ELR (cell line): ENCODE measurements around the gene RNF133.

Experiments
- DNase-seq: peaks from one replicate; pipeline ENCODE4 v3.0.0-alpha.2; 2015; ENCODE audit warnings: low read depth

The RNF133 gene

GRCh38 chr7:122699017-122699416 lies at the start of gene RNF133:
TSS of gene RNF133 (minus strand) at chr7:122699117. CDS start at chr7:122698918, 199 bp downstream.
- no peak for DNase-seq

GRCh38 chr7:122748195-122748594 lies 49.3 kb upstream of the RNF133 start:
- DNase-seq: no peak

DNA sequence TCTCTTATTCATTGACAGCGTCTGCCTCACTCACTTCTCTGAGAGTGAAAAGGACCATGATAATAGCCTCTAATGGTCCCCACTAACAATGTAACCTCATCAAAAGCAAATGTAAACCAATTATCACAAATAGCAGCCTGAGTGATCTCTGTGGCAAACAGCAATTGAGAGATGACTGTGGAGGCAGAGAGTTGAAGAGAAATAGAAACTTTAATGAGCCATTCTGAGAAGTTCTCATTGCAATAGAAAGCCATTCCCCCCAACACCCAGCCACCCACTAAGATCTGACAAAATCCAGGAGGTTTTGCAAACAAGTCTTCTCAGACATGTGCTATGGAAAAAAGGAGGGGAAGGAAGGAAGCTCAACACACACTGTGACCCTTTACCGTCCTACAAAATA lies 48.0 kb upstream of the RNF133 start:
- DNase-seq: no peak

DNA sequence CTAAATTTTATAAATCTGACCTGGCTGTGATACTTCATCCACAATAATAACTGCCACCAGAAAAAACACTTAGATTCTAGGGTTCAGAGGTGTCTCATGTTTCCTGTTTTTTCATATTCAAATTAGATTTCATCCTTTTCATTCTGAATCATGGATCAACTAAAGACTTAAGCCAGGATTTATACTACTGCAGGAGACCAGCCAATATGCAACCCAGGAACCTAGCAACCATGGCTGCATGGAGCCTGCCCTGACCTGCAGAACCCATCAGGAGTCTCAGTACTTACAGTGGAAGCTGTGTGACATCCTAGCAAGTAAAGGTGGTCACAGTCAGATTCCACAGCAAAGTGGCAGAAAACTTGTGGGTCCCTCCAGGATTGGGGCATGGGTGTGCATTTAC lies 44.3 kb upstream of the RNF133 start:
- DNase-seq: no peak

DNA sequence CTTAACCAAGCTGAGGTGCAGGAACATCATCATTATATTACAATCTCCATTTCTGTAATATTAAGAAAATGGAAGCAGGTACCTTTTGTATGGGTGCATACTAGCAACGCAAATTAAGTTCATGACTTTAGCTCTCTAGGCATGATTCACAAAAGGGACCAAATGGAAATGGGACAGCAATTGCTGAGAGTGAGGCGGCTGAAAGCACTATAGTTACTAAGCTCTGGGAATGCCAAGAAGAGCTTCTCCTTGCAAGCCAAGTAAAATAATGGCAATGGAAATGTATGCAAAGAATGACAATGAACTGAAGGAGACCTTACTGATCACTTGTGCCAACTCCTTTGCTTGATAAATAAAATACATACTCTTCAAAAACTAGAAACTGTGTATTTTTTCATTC lies 40.0 kb upstream of the RNF133 start:
- no peak for DNase-seq

DNA sequence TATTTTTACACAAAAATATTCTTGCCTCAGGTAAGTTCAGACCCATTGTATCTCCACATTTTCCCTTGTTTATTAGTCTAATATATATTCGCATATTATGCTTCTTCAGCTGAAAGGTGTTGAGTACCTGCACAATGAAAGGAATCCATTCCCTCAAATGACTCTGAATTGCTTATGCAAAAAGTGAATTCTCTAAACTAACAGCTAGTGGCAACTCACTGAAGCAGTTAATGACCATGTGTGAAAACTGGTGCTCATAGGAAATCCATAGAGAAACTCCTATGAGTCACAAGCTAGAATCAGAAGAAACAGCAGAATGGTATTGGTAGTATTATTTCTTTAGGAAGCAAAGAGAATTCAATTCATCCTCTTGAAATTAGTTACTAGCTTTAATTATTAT lies 37.3 kb upstream of the RNF133 start:
- DNase-seq: no peak

DNA sequence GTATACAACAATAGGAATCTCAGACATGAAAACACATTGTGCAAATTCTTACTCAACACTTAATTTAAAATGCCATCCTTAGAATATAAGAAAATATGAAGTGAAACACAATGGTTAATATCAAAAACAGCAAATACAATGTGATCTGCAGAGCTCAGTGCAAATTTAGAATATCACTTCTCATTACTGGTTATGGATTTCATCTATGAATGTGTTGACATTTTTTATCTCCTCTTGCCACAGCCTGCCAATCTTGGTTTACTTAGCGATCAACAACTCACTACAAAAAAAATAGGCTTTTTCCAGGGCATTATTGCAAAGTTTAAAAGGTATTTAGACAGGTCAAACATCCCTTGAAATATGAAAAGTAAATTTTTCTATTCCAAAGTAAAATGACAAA lies 28.8 kb upstream of the RNF133 start:
- DNase-seq: no peak

DNA sequence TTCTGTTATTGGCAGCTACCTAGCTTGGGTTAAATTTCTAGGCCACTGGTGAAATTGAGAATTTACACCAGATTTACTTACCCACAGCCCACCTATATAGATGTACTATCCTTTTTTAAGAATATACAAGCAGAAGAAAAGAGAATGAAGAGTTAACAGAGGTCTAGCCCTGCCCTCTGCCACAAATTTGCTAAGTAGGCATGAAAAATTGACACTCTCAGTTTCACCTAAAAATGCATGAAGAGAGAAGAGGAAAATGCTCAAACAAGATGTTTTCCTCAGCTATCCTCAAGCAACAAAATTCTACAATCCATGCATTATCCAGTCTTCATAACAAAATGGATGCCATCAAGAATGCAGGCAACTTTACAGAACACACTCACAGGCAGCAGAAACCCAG lies 28.4 kb upstream of the RNF133 start:
- no peak for DNase-seq

DNA sequence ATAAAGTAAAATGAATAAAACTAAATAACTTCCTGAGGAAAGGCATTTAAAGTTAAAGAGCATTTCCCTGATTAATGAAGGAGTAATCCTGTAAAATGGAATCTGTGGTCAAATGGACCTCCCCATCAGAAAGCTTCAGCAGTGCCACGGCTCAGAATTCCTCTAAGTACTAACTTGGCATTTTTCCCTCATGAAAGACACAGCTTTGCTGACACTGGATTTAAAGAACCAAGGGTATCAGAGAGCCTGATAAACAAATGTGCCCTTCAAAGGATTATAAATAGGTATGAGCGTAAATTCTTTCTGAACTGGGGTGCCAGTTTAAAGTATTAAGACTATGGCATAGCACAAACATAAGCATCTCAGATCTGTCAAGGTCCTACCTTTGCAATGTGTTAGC lies 28.0 kb upstream of the RNF133 start:
- no peak for DNase-seq

DNA sequence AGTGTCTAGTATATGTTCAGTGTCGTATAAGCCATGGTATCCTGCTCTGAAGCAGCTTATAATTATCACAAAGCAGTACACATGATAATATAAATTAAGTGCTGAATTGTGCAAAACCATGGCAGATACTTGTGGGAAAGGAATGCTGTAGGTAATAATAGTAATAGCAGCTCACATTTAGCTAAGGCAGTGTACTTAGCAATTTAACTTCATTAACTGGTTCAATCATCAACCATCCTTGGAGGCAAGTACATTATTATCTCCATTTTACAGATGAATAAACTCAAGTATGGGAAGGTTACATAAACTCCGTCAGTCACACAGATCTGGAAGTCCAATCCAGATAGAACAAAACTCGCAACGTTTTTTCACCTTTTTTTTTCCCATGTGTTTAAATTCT lies 25.4 kb upstream of the RNF133 start:
- DNase-seq: no peak

- no peak for DNase-seq
These were observed 20.2 kb upstream of the RNF133 start for GRCh38 chr7:122719010-122719578.

GRCh38 chr7:122717356-122718089 lies 18.6 kb upstream of the RNF133 start:
- DNase-seq: no peak

GRCh38 chr7:122715183-122715582 lies 16.3 kb upstream of the RNF133 start:
- DNase-seq: no peak

DNA sequence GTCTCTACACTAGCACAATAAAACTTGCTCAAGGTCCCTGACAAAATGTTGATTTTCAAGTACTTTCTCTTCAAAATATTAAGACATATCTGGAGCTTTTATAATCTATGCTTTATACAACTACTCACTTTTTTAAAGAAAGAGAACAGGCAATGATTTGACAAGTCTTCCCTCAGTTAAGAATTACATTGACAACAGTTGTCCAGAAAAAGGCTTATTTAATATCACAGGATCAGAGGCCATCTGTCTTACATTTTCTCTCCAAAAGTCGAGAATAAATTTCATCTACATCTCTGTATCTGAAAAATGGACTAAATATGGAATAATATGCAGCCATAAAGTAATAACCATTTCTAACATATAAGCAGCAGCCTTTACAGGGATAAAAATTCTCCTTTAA lies 12.0 kb upstream of the RNF133 start:
- no peak for DNase-seq

- no peak for DNase-seq
These were observed 11.2 kb upstream of the RNF133 start for GRCh38 chr7:122709930-122710646.

DNA sequence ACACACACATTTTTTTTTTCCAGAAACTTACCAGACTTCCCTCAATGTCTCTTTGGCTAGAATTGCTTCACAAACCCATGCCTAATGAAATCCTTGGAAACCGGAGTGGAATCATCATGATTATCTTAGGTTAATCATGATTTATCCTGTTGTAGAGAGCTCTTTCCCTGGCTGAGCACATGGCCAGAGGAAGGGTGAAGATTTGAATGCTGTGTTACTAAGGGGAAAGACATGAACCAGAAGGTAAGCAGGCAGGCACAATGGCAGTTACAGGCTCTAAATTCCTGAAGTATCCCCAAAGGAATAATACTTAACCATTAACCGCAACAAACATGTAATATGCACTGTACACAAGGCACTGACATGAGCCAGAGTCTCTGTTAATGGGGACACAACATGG lies 7.9 kb upstream of the RNF133 start:
- no peak for DNase-seq

DNA sequence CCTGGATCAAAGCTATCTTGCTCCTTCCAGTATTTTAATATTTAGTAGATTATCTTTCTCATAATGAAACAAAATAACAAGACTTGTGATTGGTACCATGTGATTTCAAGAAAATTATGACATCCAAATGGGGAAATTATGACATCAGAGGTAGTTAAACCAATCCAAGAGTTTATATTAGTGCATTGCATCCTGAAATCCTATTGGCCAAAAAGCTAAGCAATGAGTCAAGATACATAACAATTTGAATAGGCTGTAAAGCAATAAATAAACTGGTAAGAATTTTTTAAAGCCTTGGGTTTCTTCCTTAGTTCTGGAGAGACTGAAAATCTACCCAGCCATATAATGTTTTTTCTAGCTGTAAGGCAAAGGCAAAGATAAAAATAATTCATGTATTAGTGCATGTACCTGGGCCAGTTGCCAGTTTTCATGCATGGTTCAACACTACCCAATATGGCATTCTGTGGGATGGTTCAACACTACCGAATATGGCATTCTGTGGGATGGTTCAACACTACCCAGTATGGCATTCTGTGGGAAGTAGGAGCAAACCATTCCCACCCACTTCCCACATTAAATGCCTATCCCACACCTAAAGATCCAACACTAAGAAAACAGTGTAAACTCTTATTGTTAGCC lies 4.1 kb upstream of the RNF133 start, which contains the start of gene RNF148:
Gene RNF148 (minus strand): TSS at position 51 of the 639 bp plus-strand sequence. CDS start 172 bp downstream, outside the sequence.
- DNase-seq: no peak

GRCh38 chr7:122695816-122696215 lies 3.1 kb downstream of the RNF133 start:
- no peak for DNase-seq

DNA sequence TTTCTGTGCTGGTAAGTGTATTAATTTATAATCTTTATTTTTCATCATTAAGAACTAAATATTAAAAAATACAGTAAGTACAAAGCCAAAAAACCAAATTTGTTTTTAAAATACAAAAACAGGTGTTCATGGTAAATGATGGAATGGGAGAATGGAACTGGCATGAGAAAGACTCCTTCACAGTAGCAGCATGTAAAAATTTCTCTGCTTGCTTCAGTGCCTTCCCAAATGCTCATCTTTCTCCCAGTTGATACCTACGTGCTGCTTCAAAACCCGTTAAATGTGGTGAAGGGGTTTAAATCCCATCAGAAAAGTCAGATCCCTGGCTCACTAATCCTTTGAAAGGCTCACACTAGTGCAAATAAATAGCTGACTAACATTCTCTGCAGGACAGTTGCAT lies 4.2 kb downstream of the RNF133 start:
- no peak for DNase-seq

DNA sequence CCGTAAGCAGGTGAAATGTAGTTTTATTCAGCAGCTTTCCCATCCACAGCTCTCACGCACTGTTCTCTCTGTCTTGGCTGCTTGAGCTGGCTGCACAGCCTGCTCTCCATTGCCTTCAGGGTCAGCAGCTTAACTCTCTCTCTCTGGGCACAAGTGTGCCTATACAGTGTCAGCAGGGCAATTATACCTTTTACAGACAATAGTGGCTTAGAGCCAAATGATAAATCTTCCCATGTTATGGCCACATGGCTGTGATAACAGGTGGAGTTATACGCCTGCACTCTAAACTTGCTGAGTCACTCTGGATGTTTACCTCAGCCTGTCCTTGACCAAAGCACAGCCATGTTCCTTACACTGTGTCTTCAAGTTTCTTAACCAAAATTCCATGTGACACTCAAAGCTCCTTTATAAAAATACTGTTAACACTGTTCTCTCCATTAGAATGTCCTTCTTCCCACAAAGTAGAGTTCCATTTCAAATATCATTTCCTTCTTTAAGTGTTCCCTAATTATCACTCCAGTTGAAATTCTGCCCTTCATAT lies 6.1 kb downstream of the RNF133 start:
- DNase-seq: no peak

GRCh38 chr7:122691569-122692235 lies 7.2 kb downstream of the RNF133 start:
- no peak for DNase-seq
